ENCODE data around the gene JPH4.

GRCh38 chr14:23590198-23590597 lies 11.6 kb upstream of the JPH4 start:
- TF ChIP-seq EZH2phosphoT487 (IDR thresholded peaks at IDR 0.05; ENCODE audit: low read depth, severe bottlenecking, unreplicated experiment): no peak
- TF ChIP-seq, protein P1, sequence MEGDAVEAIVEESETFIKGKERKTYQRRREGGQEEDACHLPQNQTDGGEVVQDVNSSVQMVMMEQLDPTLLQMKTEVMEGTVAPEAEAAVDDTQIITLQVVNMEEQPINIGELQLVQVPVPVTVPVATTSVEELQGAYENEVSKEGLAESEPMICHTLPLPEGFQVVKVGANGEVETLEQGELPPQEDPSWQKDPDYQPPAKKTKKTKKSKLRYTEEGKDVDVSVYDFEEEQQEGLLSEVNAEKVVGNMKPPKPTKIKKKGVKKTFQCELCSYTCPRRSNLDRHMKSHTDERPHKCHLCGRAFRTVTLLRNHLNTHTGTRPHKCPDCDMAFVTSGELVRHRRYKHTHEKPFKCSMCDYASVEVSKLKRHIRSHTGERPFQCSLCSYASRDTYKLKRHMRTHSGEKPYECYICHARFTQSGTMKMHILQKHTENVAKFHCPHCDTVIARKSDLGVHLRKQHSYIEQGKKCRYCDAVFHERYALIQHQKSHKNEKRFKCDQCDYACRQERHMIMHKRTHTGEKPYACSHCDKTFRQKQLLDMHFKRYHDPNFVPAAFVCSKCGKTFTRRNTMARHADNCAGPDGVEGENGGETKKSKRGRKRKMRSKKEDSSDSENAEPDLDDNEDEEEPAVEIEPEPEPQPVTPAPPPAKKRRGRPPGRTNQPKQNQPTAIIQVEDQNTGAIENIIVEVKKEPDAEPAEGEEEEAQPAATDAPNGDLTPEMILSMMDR (IDR thresholded peaks at IDR 0.05; ENCODE audit: poor library complexity): no peak
